ENCODE results near the gene TMEM52. TPM values are rescaled to one million over a fixed set of nuclear protein-coding genes. Genes with fewer than 3 reads are reported as not detected.

TMEM52 gene
- total RNA-seq, 1 donor: 0.31 TPM

DNA sequence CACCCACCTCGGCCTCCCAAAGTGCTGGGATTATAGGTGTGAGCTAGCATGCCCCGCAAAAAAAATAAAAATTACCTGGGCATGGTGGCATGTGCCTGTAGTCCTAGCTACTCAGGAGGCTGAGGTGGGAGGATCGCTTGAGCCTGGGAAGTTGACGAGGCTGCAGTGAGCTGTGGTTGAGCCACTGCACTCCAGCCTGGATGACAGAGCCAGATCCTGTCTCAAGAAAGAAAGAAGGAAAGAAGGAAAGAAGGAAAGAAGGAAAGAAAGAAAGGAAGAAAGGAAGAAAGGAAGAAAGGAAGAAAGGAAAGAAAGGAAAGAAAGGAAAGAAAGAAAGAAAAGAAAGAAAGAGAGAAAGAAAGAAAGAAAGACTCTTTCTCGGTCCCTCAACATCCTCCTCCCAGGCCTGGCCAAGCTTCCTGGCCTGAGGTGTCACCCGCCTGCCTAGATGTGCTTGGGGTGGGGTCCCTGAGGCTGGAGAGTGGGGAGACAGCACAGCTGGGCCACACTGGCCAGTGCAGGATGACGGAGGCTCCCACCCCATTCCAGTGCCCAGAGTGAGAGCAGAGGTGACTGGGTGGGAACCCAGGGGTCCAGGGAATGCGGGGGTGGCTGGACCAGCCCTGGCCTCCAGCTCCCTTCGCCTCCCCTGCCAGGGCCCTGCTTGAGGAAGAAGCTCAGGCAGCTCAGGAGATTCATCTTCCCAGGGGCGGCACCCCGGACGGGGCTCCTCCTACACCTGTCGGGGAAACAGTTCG, 18.0 kb downstream of the TMEM52 start:
- no peaks in the 10 kb centered on the region for H3K27me3 ChIP-seq (ENCODE audit: insufficient read depth, low read length)
- H3K9me3 ChIP-seq (ENCODE audit: low read depth, low read length): no peaks in the 10 kb centered on the region
- no peak overlapping the region for H3K4me3 ChIP-seq (ENCODE audit: low read length)
- H3K4me1 ChIP-seq (ENCODE audit: insufficient read depth, low read length): peaks cover 10% of the 10 kb centered on the region

DNA sequence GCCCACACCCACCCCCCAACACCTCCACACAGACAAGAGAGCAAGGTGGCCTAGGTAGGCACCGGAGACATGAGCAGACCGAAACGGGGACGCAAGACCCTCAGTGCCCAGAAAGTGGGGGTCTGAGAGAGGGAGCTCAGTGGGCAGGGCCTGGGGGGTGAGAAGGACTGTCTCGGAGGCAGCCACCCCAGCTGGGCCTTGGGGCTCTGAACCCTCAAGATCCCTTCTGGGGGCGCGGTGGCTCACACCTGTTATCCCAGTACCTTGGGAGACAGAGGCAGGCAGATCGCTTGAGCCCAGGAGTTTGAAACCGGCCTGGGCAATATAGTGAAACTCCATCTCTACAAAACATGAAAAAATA, 19.1 kb downstream of the TMEM52 start:
- H3K4me1 ChIP-seq (ENCODE audit: insufficient read depth, low read length): peaks cover 17% of the 10 kb centered on the region
- no peaks in the 10 kb centered on the region for H3K9me3 ChIP-seq (ENCODE audit: low read depth, low read length)
- H3K27me3 ChIP-seq (ENCODE audit: insufficient read depth, low read length): no peaks in the 10 kb centered on the region
- no peak overlapping the region for H3K4me3 ChIP-seq (ENCODE audit: low read length)

DNA sequence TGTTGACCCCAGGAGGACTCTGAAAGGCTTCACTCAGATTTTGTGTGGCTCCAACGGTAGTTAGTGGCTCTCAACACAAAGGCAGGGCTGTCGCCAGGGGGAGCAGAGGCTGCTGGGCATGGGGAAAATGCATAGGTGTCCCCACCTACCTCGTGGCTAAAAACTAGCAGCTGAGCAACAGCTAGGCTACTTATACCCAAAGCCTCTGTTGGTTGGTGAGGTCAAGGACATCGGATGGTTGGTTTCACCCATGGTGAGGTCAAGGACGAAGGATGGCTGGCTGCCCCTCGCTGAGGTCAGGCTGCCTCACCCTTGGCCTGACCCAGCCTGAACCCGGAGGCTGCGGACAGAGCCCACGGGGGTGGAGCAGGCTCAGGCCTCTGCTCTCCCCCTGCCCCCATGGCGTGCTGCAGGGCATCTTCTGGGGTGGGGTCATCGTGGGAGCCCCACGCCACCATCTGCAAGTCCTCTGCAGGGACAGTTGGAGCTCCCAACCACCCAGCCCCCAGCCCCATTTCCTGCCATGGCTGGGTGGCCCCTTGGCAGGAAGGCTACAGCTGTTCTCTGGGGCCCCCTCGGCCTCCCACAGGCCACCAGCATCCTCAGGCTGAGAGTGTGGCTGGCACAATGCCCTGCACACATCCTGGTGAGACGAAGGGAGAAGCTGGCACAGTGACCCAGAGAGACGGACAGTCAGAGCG, 19.7 kb downstream of the TMEM52 start:
- Histone ChIP-seq H3K9me3 (ENCODE audit: low read depth, low read length) (no peaks in the 10 kb centered on the region), H3K27me3 (ENCODE audit: insufficient read depth, low read length) (no peaks in the 10 kb centered on the region), H3K4me1 (ENCODE audit: insufficient read depth, low read length) (peaks cover 22% of the 10 kb centered on the region), H3K4me3 (ENCODE audit: low read length) (no peak overlapping the region)

DNA sequence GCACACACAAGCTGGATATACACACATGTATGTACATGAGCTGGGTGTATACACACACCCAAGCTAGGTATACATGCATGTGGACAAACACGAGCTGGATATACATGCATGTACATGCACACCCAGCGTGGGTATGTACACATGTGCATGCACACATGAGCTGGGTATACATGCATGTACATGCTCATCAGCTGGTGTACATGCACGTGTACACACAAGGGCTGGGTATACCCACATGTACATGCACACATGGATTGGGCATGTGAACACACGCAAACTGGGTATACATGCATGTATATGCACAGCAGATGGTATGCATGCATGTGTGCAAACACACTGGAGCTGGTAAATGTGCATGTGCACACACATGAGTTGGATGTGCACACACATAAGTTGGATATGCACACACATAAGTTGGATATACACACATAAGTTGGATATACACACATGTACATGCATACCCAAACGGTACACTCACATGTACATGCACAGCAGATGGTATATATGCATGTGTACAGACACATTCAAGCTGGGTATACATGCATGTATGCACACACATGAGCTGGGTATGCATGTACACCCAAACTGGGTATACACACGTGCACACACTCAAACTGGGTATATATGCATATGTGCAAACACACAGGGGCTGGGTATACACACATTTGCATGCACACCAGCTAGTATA, 20.7 kb downstream of the TMEM52 start:
- Histone ChIP-seq H3K4me3 (ENCODE audit: low read length) (no peak overlapping the region), H3K4me1 (ENCODE audit: insufficient read depth, low read length) (peaks cover 24% of the 10 kb centered on the region), H3K27me3 (ENCODE audit: insufficient read depth, low read length) (no peaks in the 10 kb centered on the region), H3K9me3 (ENCODE audit: low read depth, low read length) (no peaks in the 10 kb centered on the region)

DNA sequence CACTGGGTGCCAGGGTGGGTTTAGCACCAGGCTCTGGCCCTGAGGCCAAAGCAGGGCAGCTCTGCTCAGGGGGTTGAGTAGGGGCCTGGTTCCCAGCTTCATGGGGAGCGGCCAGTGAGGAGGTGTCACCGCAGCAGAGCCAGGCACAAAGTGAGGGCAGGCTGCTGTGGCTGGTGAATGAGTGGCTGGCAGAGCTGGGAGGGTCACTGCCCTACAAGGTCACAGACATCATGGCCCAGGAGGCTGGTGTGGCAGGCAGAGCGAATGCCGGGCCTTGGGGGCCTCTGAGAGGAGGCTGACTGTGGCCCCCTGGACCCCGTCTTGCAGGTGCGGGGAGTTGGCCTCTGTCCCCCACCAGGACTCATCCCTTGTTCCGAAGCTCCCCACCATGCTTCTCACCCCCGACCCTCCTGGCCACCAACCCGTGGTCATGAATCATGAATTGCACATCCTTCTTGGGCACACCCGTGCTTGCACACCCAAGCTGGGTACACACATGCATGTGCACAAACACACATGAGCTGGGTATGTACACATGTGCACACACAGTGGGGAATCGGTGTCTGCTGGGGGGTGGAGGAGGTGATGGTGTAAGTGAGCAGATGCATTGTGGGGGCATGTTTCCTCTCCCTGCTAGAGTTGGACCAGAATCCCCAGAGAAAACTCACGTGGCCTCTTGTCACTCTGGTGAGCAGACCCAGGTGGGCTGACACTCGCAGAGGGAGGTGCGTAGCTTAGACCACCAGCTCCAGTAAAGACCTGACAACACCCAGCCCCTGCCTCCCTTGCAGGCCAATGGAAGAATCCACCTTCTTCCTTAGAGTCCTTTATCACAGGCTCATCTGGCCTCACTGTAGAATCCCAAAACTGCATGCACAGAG, 23.4 kb downstream of the TMEM52 start:
- Histone ChIP-seq H3K27me3 (ENCODE audit: insufficient read depth, low read length) (no peaks in the 10 kb centered on the region), H3K4me1 (ENCODE audit: insufficient read depth, low read length) (peaks cover 35% of the 10 kb centered on the region), H3K4me3 (ENCODE audit: low read length) (no peak overlapping the region), H3K9me3 (ENCODE audit: low read depth, low read length) (no peaks in the 10 kb centered on the region)

DNA sequence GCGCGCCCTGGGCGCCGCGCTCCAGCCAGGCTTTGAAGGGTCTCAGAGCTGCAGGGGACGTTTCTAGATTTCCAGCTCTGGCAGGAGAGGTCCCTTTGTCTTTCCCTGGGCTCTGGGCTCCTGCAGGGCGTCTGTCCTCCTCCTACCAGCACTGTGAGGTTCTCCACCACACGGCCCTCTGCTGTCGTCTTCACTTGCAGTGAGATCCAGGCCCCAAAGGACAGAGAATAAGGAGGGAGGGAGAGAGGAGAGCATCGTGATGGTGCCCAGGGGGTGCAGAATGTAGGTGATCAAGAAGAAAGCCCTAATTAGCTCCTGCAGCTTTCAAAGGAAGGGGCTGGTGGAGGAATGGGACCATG, 24.0 kb downstream of the TMEM52 start:
- peaks cover 35% of the 10 kb centered on the region for H3K4me1 ChIP-seq (ENCODE audit: insufficient read depth, low read length)
- H3K9me3 ChIP-seq (ENCODE audit: low read depth, low read length): no peaks in the 10 kb centered on the region
- no peaks in the 10 kb centered on the region for H3K27me3 ChIP-seq (ENCODE audit: insufficient read depth, low read length)
- H3K4me3 ChIP-seq (ENCODE audit: low read length): no peak overlapping the region

DNA sequence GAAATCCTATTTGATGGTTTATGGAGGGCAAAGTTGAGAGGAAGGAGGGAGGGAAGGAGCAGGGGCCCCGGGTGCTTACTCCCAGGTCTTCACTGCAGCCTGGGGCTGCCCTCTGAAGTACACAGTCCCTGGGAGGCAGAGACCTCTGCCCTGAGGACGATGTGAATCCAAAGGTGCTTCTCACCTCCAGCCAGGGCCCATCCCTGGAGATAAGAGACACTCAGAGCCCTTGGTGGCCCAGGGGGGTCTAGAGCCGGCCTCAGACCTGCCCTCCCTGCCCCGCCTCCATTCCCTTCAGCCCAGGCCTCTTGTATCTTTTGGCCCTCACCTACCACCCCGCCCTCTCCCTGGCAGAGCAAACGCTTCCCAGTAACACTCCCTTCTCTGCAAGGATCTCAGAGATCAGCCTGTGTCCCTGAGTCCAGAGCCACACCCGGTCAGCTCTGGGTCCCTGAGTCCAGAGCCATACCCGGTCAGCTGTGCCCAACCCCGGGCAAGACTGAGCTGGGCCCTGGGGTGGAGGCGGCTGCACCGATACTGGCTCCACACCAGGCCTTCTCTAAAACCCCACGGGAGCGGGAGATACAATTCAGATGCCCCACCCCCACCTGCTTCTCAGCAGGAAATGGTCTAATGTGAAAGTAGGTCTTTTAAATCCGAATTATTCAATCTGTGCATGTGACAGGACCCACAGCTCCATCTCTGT, 24.6 kb downstream of the TMEM52 start:
- Histone ChIP-seq H3K9me3 (ENCODE audit: low read depth, low read length) (no peaks in the 10 kb centered on the region), H3K4me1 (ENCODE audit: insufficient read depth, low read length) (peaks cover 30% of the 10 kb centered on the region), H3K27me3 (ENCODE audit: insufficient read depth, low read length) (no peaks in the 10 kb centered on the region), H3K4me3 (ENCODE audit: low read length) (no peak overlapping the region)

DNA sequence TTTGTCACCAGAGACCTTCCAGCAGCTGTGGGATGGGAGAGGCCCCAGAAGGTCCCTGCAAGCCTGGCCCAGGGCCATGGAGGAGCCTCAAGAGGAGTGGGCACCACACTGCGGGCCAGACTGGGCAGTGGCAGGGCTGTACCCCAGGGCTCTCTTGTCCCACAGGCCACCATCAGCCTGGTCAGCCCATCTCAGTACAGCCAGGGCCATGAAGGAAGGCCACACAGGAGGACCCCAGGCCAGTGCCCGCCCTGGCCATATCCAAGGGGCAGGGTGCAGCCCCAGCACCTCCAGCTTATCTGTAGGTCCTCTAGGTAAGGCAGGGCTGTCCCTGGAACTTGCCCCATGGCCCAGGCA, 25.1 kb downstream of the TMEM52 start:
- Histone ChIP-seq H3K27me3 (ENCODE audit: insufficient read depth, low read length) (no peaks in the 10 kb centered on the region), H3K4me1 (ENCODE audit: insufficient read depth, low read length) (peaks cover 27% of the 10 kb centered on the region), H3K9me3 (ENCODE audit: low read depth, low read length) (no peaks in the 10 kb centered on the region), H3K4me3 (ENCODE audit: low read length) (no peak overlapping the region)

DNA sequence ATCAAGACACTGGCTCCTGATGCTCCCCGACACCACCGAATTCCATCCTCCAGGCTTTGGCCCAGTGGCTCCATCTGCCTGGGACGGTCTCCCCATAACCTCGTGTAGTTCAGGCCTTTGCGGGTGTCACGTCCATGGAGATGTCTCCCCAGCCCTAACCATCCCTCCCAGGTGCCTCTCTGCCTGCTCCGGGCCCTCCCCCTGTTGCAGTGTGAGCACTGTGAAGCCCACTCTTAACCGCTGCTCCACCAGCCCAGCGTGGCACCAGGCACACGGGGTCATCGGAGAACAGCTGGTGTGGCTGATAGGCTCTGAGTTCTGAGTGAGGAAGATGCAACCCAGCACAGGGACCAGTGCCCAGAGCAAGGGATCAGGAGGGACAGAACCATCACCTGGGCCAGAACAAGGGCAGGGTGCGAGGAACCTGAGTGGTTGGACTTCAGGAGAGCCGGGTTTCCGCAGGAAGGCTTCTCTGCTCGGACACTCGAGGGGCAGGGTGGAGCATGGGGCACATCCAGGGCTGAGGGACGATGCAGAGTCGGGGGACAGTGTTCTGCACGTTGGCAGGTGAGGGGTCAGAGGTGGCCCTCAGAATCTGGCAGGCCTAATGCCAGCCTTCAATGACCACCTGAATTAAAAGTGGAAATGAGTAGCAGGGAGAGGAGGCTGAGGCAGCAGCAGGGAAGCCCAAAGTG, 25.6 kb downstream of the TMEM52 start:
- peaks cover 33% of the 10 kb centered on the region for H3K4me1 ChIP-seq (ENCODE audit: insufficient read depth, low read length)
- H3K4me3 ChIP-seq (ENCODE audit: low read length): no peak overlapping the region
- H3K27me3 ChIP-seq (ENCODE audit: insufficient read depth, low read length): no peaks in the 10 kb centered on the region
- no peaks in the 10 kb centered on the region for H3K9me3 ChIP-seq (ENCODE audit: low read depth, low read length)

DNA sequence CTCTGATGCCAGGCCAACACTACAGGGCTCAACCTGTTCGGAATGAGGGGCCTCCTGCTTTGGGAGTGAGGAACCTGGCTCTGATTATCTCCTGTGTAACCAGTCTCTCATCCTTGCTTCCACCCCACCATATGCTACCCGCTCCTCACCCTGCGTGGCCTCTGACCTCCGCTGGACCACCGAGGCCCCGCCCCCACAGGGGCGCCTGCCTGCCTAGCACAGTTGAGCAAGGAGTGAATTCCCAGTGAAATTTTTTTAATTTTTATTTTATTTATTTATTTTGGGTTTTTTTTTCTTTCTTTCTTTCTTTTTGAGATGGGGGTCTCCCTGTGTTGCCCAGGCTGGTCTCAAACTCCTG, 26.3 kb downstream of the TMEM52 start:
- H3K9me3 ChIP-seq (ENCODE audit: low read depth, low read length): no peaks in the 10 kb centered on the region
- no peaks in the 10 kb centered on the region for H3K27me3 ChIP-seq (ENCODE audit: insufficient read depth, low read length)
- peaks cover 40% of the 10 kb centered on the region for H3K4me1 ChIP-seq (ENCODE audit: insufficient read depth, low read length)
- no peak overlapping the region for H3K4me3 ChIP-seq (ENCODE audit: low read length)

DNA sequence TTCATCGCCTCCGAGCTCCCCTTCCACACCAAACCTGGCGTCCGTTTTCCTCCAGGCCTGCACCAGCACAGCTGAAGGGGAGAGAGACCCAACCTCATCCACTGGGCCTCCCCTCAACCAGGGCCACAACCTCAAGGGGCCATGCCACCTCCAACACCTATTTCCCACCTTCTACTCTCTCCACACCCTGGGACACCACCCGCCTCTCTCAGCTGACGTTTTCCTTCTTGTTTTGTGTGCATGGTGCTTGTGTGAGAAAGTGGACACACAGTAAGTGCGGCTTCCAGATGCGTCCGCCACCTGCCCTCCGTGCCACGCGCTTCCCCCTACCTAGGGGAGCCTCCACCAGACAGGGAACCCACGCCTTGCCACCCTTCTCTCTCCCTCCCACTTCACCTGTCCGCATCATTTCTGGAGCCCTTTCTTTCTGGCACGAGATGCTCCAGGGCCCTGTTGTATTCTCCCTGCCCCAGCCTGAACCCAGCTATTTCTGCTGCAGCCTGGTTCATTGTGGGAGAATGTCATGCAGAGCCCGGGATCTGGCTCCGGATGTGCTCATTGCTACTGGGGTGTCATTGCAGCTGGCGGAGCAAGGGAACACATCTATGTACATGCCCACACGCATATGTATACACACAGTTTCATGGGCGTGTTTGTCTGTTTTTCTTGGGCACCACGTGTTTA, 26.9 kb downstream of the TMEM52 start:
- Histone ChIP-seq H3K4me1 (ENCODE audit: insufficient read depth, low read length) (peaks cover 45% of the 10 kb centered on the region), H3K4me3 (ENCODE audit: low read length) (no peak overlapping the region), H3K9me3 (ENCODE audit: low read depth, low read length) (no peaks in the 10 kb centered on the region), H3K27me3 (ENCODE audit: insufficient read depth, low read length) (no peaks in the 10 kb centered on the region)

DNA sequence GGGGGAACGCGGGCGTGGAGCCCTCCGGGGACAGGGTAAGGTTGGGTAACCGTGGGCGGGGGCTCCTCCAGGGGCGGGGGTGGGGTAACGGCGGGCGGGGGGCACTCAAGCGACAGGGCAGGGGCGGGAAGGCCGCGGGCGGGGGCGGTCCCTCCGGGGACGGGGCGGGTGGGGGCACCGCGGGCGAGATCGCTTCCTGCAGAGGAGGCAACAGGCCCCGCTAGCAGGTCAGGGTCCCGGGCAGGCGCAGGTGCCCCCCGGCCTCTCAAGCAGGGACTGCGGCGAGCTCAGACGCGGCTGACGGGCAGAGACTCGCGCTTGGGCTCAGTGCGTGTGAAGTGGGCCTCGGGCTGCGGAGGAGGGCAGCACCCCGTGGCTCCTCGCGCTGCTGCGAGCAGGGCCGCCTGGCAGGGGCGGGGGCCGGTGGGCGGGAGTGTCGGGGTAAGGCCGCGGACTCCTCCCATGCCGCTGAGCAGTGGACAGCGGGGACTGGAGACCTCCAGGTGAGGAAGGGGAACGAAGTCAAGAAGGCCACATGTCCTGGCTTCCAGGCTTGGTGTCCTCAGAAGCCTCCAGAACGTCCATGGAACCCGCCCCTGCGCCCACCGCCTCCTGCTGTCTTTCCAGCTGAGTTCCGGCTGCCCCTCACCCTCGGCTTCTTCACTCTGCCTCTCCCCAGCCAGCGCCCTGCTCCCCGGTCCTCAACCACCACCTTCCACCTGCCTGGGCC, 27.6 kb downstream of the TMEM52 start:
- no peaks in the 10 kb centered on the region for H3K9me3 ChIP-seq (ENCODE audit: low read depth, low read length)
- peaks cover 52% of the 10 kb centered on the region for H3K4me1 ChIP-seq (ENCODE audit: insufficient read depth, low read length)
- H3K4me3 ChIP-seq (ENCODE audit: low read length): peak overlapping the region; percentile 74
- H3K27me3 ChIP-seq (ENCODE audit: insufficient read depth, low read length): no peaks in the 10 kb centered on the region
